Osteocyte (in vitro differentiated cells): ENCODE results near the gene GLP2R. TPM values are rescaled to one million over a fixed set of nuclear protein-coding genes. Genes with fewer than 3 reads are reported as not detected.

Experiments used
- DNase-seq: peaks from one replicate; pipeline ENCODE4 v3.0.0; 2021; ENCODE audit warnings: mixed read lengths; ENCODE audit not compliant: unreplicated experiment; ENCODE audit errors: extremely low spot score
- H3K27ac Mint-ChIP-seq: one replicate; pipeline ENCODE4 v1.8.0; 2021; ENCODE audit warnings: mild to moderate bottlenecking, mixed read lengths; ENCODE audit not compliant: unreplicated experiment
- H3K27me3 Mint-ChIP-seq: one replicate; pipeline ENCODE4 v1.8.0; 2021; ENCODE audit warnings: mixed read lengths; ENCODE audit not compliant: unreplicated experiment
- H3K36me3 Mint-ChIP-seq: one replicate; pipeline ENCODE4 v1.8.0; 2021; ENCODE audit warnings: mixed read lengths; ENCODE audit not compliant: unreplicated experiment
- H3K4me1 Mint-ChIP-seq: one replicate; pipeline ENCODE4 v1.8.0; 2021; ENCODE audit warnings: mixed read lengths; ENCODE audit not compliant: unreplicated experiment
- H3K4me3 Mint-ChIP-seq: one replicate; pipeline ENCODE4 v1.8.0; 2021; ENCODE audit warnings: mild to moderate bottlenecking, moderate library complexity, mixed read lengths; ENCODE audit not compliant: unreplicated experiment
- H3K9me3 Mint-ChIP-seq: one replicate; pipeline ENCODE4 v1.8.0; 2021; ENCODE audit warnings: mixed read lengths; ENCODE audit not compliant: unreplicated experiment
- total RNA-seq: library from RNA; stranded (reverse); gene quantifications from 2 replicates; pipeline ENCODE4 v1.2.1, GENCODE V29; 2021
- TF ChIP-seq, protein P1 (sequence below): fragments of 200-600 bp; sonication (generic); IDR thresholded peaks from 2 replicates; pipeline ENCODE4 v1.5.0; 2021; ENCODE audit warnings: antibody characterized with exemption, mild to moderate bottlenecking, moderate library complexity

GLP2R gene
- total RNA-seq, 1 donor from 2014 or later, result 3.2 TPM

DNA sequence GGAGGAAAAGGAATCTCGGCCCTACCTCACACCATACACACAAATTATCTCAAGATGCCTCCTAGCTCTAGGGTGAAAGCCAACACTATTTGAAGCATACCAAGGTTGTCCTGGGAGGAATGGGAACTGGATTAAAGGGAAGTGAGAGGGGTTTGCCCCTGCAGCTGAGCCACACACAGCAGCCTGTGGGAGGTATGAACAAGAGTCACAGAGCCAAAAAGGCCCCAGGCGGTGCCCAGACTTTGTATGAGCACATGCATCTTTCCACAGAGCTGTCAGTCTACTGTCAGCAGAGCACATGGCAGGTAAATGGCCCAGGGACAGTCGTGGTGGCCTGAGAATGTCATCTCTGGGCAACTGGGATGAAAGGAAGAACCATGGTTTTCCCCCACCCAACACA lies 110.4 kb downstream of the GLP2R start:
- Mint-ChIP-seq H3K36me3 (peaks cover 4% of the 10 kb centered on the region), H3K27ac (no peak overlapping the region), H3K4me3 (no peak overlapping the region), H3K4me1 (no peaks in the 10 kb centered on the region), H3K27me3 (peaks cover 8% of the 10 kb centered on the region), H3K9me3 (no peaks in the 10 kb centered on the region)
- DNase-seq, result no peak
- TF ChIP-seq, protein P1, sequence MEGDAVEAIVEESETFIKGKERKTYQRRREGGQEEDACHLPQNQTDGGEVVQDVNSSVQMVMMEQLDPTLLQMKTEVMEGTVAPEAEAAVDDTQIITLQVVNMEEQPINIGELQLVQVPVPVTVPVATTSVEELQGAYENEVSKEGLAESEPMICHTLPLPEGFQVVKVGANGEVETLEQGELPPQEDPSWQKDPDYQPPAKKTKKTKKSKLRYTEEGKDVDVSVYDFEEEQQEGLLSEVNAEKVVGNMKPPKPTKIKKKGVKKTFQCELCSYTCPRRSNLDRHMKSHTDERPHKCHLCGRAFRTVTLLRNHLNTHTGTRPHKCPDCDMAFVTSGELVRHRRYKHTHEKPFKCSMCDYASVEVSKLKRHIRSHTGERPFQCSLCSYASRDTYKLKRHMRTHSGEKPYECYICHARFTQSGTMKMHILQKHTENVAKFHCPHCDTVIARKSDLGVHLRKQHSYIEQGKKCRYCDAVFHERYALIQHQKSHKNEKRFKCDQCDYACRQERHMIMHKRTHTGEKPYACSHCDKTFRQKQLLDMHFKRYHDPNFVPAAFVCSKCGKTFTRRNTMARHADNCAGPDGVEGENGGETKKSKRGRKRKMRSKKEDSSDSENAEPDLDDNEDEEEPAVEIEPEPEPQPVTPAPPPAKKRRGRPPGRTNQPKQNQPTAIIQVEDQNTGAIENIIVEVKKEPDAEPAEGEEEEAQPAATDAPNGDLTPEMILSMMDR, result no peak

DNA sequence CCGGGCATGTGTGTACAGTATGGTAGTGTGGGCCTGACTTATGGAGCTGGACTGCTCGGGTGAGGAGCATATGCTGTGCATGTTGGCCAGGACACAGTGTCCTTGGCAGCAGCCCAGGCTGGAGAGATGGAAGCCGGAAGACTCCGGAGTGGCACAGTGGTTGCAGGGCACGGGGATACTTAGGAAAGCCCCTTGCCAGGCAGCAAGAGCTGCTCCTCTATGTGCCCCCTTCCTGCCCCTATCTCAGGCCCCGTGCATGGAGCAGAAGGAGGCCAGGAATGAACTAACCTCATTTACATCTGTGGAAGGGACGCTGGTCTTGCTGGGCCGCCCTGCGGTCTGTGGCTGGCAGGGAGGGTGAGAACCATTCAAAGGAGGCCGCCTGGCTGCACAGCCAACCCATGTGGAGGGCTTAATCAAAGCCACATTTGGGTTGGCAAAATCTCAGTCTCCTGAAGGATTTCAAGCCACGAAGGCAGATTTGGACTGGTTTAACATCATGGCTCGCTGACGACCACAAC lies 111.6 kb downstream of the GLP2R start:
- Mint-ChIP-seq H3K4me3 (no peak overlapping the region), H3K4me1 (no peaks in the 10 kb centered on the region), H3K27ac (peak overlapping the region; percentile 31), H3K36me3 (peaks cover 4% of the 10 kb centered on the region), H3K9me3 (no peaks in the 10 kb centered on the region), H3K27me3 (no peaks in the 10 kb centered on the region)
- TF ChIP-seq, protein P1, result no peak
- no peak for DNase-seq

- Mint-ChIP-seq H3K9me3 (no peaks in the 10 kb centered on the region), H3K27ac (no peak overlapping the region), H3K4me1 (no peaks in the 10 kb centered on the region), H3K36me3 (peaks cover 4% of the 10 kb centered on the region), H3K4me3 (no peak overlapping the region), H3K27me3 (no peaks in the 10 kb centered on the region)
- no peak for DNase-seq
- TF ChIP-seq, protein P1, result no peak
Observed at GRCh38 chr17:9937901-9938300, 112.2 kb downstream of the GLP2R start.

- TF ChIP-seq, protein P1, result no peak
- Mint-ChIP-seq H3K4me1 (no peaks in the 10 kb centered on the region), H3K27me3 (peaks cover 3% of the 10 kb centered on the region), H3K27ac (no peak overlapping the region), H3K9me3 (no peaks in the 10 kb centered on the region), H3K4me3 (no peak overlapping the region), H3K36me3 (peaks cover 4% of the 10 kb centered on the region)
- no peak for DNase-seq
Observed at GRCh38 chr17:9938764-9939163, 113.0 kb downstream of the GLP2R start.

DNA sequence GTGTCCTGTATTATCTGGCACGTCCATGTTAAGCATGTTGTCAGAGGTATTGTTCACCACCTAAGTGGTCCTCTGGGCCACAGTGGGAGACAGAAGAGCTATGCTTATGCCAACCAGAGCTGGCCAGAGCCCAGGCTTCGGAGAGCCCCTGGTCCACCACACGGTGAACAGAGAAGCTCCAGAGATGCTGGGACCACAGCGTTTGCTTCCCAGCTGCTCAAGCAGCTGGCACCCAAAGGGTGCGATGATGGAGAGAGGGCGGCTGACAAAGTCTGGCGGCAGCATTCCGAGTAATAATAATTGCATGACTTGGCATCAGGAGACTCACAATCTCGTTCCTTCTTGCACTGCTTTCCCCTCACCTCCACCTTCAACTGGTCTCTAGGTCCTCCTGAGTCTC lies 115.1 kb downstream of the GLP2R start:
- Mint-ChIP-seq H3K27ac (no peak overlapping the region), H3K27me3 (peaks cover 3% of the 10 kb centered on the region), H3K36me3 (peaks cover 4% of the 10 kb centered on the region), H3K4me3 (no peak overlapping the region), H3K4me1 (no peaks in the 10 kb centered on the region), H3K9me3 (no peaks in the 10 kb centered on the region)
- no peak for DNase-seq
- TF ChIP-seq, protein P1, result no peak
